Uterus (tissue), 2 donors: ENCODE results near the gene PTPRN.

Experiments used
- CTCF ChIP-seq, 4 experiments: fragments of 200-600 bp in 2 of 4; fragments of 450-650 bp in 2 of 4; sonication (generic) in 2 of 4; IDR thresholded peaks; one replicate each; pipeline ENCODE4 v1.5.1; 2016 to 2019; ENCODE audit warnings: antibody characterized with exemption in 4 of 4, mild to moderate bottlenecking in 2 of 4, moderate library complexity in 1 of 4
- POLR2A ChIP-seq, 2 donors: fragments of 450-650 bp; IDR thresholded peaks; one replicate each; pipeline ENCODE4 v1.6.1; 2016; ENCODE audit warnings: antibody characterized with exemption in 2 of 2, mild to moderate bottlenecking in 1 of 2, moderate library complexity in 1 of 2

GRCh38 chr2:219245148-219245898 lies 63.9 kb downstream of the PTPRN start, which contains the start of the genes GLB1L and STK16:
- TF ChIP-seq CTCF (IDR thresholded peaks at IDR 0.05) = peak in 2 of 4 experiments; percentile 11 to 23
- peak in 1 of 2 donors; percentile 86 for TF ChIP-seq POLR2A (IDR thresholded peaks at IDR 0.05)
